PC-3 (cell line): ENCODE results near the gene MADCAM1. TPM values are rescaled to one million over a fixed set of nuclear protein-coding genes. Genes with fewer than 3 reads are reported as not detected.

Experiments
- ATAC-seq: fragments of 200-7000 bp; cut with Tn5 transposase; 2 replicates; pipeline ENCODE4 v1.9.1; 2020; ENCODE audit warnings: mild to moderate bottlenecking, moderate library complexity
- BruUV-seq: library from RNA; stranded (reverse); fragments of 400-500 nt; replicated peaks from 2 replicates; lab custom pipeline; 2021; lab: Mats Ljungman, UMichigan
- CTCF ChIA-PET: fragments of 300-600 bp; sonication (Branson Sonifier 250); formaldehyde crosslinking; loops from one replicate; lab custom pipeline; 2022; ENCODE audit warnings: antibody characterized with exemption; lab: Charles Lee
- POLR2A ChIA-PET: fragments of 300-600 bp; sonication (Branson Sonifier 250); formaldehyde crosslinking; loops from one replicate; lab custom pipeline; 2022; ENCODE audit warnings: antibody characterized with exemption; ENCODE audit not compliant: unreplicated experiment; lab: Charles Lee
- DNase-seq: peaks from one replicate; pipeline ENCODE4 v3.0.0-alpha.2; 2015
- H2AFZ ChIP-seq: fragments of 300-600 bp; sonication (generic); 2 replicates; pipeline ENCODE4 v1.6.0; 2016; ENCODE audit warnings: antibody characterized with exemption, low read length
- H3F3A ChIP-seq: fragments of 300-600 bp; sonication (generic); one replicate; pipeline ENCODE4 v1.6.0; 2017; ENCODE audit warnings: antibody characterized with exemption, low read length, control low read depth, mild to moderate bottlenecking; ENCODE audit not compliant: unreplicated experiment
- H3K27ac ChIP-seq: fragments of 300-600 bp; sonication (generic); 2 replicates; pipeline ENCODE4 v1.5.1; 2016; ENCODE audit warnings: mild to moderate bottlenecking, low read length
- H3K27me3 ChIP-seq: fragments of 300-600 bp; sonication (generic); 2 replicates; pipeline ENCODE4 v1.6.1; 2016; ENCODE audit warnings: low read length, mixed read lengths
- H3K36me3 ChIP-seq: fragments of 300-600 bp; sonication (generic); 2 replicates; pipeline ENCODE4 v1.6.1; 2016; ENCODE audit warnings: low read depth, mixed run types, low read length, mixed read lengths
- H3K4me1 ChIP-seq: fragments of 300-600 bp; sonication (generic); 2 replicates; pipeline ENCODE4 v1.5.1; 2016; ENCODE audit warnings: low read length; ENCODE audit not compliant: insufficient read depth
- H3K4me2 ChIP-seq: fragments of 300-600 bp; sonication (generic); 2 replicates; pipeline ENCODE4 v1.6.0; 2016; ENCODE audit warnings: low read length
- H3K4me3 ChIP-seq: fragments of 300-600 bp; sonication (generic); 2 replicates; pipeline ENCODE4 v1.5.1; 2016; ENCODE audit warnings: mild to moderate bottlenecking, low read length, mixed read lengths
- H3K79me2 ChIP-seq: fragments of 300-600 bp; sonication (generic); 2 replicates; pipeline ENCODE4 v1.6.1; 2017; ENCODE audit warnings: low read length, mixed read lengths
- H3K9ac ChIP-seq: fragments of 300-600 bp; sonication (generic); 2 replicates; pipeline ENCODE4 v1.6.0; 2016; ENCODE audit warnings: mild to moderate bottlenecking, low read length
- H3K9me2 ChIP-seq: fragments of 300-600 bp; sonication (generic); replicated peaks from 2 replicates; pipeline ENCODE4 v1.6.1; 2016; ENCODE audit warnings: mixed run types, low read length, mixed read lengths
- H3K9me3 ChIP-seq: fragments of 300-600 bp; sonication (generic); 2 replicates; pipeline ENCODE4 v1.6.1; 2016; ENCODE audit warnings: low read length, mixed read lengths
- H4K20me1 ChIP-seq: fragments of 300-600 bp; sonication (generic); 2 replicates; pipeline ENCODE4 v1.6.1; 2016; ENCODE audit warnings: low read length, mixed read lengths
- EZH2 ChIP-seq: fragments of 300-600 bp; sonication (generic); IDR thresholded peaks from one replicate; pipeline ENCODE4 v1.6.1; 2017; ENCODE audit warnings: antibody characterized with exemption, mild to moderate bottlenecking, low read length; ENCODE audit not compliant: unreplicated experiment
- EZH2phosphoT487 ChIP-seq: fragments of 300-600 bp; sonication (generic); IDR thresholded peaks from 2 replicates; pipeline ENCODE4 v1.6.1; 2018; ENCODE audit warnings: mild to moderate bottlenecking, antibody characterized with exemption, low read length, borderline replicate concordance
- intact Hi-C: fragments of 100-400 bp; cut with micrococcal nuclease; formaldehyde crosslinking; loops from 2 replicates; pipeline ENCODE4 v1.9.0; 2023
- total RNA-seq: library from RNA; depleted of rRNA; stranded (reverse); fragments of >200 nt; gene quantifications from 2 replicates; pipeline ENCODE4 v1.2.3, GENCODE V29; 2014
- TF ChIP-seq, protein P1 (sequence below): fragments of 300-600 bp; sonication (generic); conservative IDR thresholded peaks from 2 replicates; pipeline ENCODE4 v1.5.1; 2017; ENCODE audit warnings: antibody characterized with exemption, low read depth, mild to moderate bottlenecking, low read length

MADCAM1 gene
- total RNA-seq, 1 experiment from 2014 or later, result 0.11 TPM

DNA sequence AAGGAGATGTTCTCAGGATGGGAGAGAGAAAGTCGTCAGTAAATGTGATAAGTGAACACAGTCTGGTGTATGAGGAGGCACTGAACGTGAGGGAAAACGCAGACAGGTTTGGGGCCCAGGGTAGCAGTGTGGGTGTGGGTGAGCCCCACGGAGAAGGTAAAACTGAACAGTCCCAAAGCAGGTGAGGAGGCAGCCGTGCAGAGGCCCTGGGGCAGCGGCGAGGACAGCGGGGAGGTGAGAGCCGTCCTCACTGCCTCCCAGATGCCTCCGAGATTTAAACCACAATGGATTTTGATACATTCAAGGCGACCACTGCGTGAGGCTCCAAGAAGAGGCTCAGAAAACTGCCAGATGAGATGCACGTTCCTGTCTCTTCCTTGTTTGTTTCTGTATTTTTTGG, 20.9 kb upstream of the MADCAM1 start:
- intact Hi-C loops, result no loop called here
- no peak overlapping the region for H3K9ac ChIP-seq
- ChIA-PET CTCF (no interaction called here), POLR2A (no interaction called here)
- DNase-seq, result no peak
- no peaks in the 10 kb centered on the region for H3F3A ChIP-seq
- no peaks in the 10 kb centered on the region for H3K27me3 ChIP-seq
- H2AFZ ChIP-seq, result no peak overlapping the region
- no peaks in the 10 kb centered on the region for H3K36me3 ChIP-seq
- H3K9me3 ChIP-seq, result no peaks in the 10 kb centered on the region
- H3K4me3 ChIP-seq, result no peak overlapping the region
- TF ChIP-seq EZH2 (no peak), EZH2phosphoT487 (no peak)
- TF ChIP-seq, protein P1, sequence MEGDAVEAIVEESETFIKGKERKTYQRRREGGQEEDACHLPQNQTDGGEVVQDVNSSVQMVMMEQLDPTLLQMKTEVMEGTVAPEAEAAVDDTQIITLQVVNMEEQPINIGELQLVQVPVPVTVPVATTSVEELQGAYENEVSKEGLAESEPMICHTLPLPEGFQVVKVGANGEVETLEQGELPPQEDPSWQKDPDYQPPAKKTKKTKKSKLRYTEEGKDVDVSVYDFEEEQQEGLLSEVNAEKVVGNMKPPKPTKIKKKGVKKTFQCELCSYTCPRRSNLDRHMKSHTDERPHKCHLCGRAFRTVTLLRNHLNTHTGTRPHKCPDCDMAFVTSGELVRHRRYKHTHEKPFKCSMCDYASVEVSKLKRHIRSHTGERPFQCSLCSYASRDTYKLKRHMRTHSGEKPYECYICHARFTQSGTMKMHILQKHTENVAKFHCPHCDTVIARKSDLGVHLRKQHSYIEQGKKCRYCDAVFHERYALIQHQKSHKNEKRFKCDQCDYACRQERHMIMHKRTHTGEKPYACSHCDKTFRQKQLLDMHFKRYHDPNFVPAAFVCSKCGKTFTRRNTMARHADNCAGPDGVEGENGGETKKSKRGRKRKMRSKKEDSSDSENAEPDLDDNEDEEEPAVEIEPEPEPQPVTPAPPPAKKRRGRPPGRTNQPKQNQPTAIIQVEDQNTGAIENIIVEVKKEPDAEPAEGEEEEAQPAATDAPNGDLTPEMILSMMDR, result no peak
- no TSS peak for BruUV-seq
- no peaks in the 10 kb centered on the region for H3K9me2 ChIP-seq
- H3K4me2 ChIP-seq, result no peak overlapping the region
- no peaks in the 10 kb centered on the region for H4K20me1 ChIP-seq
- no peak for ATAC-seq
- H3K4me1 ChIP-seq, result no peaks in the 10 kb centered on the region
- no peak overlapping the region for H3K27ac ChIP-seq
- no peaks in the 10 kb centered on the region for H3K79me2 ChIP-seq

DNA sequence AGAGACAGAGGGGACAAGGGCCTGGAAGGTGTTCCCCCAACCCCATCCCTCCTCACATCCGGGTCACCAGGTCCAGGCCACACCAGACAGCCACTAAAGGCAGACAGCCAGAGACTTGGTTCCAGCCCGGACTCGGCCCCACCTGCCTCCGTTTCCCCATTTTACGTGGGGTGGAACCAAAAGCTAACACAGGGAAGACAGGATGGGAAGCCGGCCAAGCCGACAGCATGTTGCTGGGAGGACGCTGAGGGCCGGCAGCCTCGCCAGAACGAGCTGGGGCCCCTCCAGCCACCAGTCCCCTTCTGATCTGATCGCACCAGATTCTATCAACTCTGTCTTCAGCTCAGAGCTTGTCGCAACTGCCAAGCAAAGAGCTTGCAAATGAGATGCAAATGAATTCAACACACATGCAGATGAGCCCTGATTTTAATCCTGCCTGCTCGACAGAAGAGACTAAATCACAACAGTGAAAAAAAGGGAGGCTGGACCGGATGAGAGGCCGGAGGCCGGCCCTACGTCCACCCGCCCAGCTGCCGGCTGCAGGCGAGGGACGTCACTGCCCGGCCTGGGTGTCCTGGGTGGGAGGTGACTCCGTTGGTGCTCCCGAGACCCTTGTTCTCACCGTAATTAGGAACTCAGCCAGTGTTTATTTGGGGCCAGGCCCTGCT, 17.9 kb upstream of the MADCAM1 start:
- CTCF ChIA-PET, result no interaction called here

DNA sequence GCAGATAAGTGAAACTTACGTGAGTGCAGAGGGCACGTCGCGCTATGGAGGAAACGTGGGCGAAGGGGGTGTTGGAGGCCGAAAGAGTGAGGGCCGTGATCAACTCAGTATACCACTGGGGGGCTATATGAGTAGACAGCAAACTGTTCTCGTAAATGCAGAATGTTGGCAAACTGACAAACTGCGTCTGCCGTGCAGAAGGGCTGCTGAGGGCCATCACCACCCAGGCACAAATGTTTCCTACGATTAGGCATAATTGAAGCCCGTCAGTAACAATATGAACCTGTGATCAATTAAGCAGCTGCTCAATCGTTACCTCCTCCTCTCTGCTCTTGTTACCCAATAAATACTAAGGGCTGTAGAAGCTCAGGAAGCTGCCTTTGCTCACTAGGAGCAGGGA, 17.3 kb upstream of the MADCAM1 start:
- Histone ChIP-seq H3K9me2 (no peaks in the 10 kb centered on the region), H3K4me2 (no peak overlapping the region), H3K79me2 (no peaks in the 10 kb centered on the region), H2AFZ (no peak overlapping the region), H3K4me1 (no peaks in the 10 kb centered on the region), H3K9ac (no peak overlapping the region), H3K27ac (no peak overlapping the region), H4K20me1 (no peaks in the 10 kb centered on the region), H3F3A (no peaks in the 10 kb centered on the region), H3K36me3 (no peaks in the 10 kb centered on the region), H3K9me3 (no peaks in the 10 kb centered on the region), H3K27me3 (no peaks in the 10 kb centered on the region), H3K4me3 (no peak overlapping the region)
- intact Hi-C loops, result no loop called here
- DNase-seq (no peak), ATAC-seq (no peak)
- TF ChIP-seq EZH2phosphoT487, result no peak
- no peak for TF ChIP-seq EZH2
- TF ChIP-seq, protein P1, result no peak
- ChIA-PET CTCF (no interaction called here), POLR2A (no interaction called here)
- no TSS peak for BruUV-seq

More for the DNA sequence above, 17.9 kb upstream of the MADCAM1 start:
- H3K9ac ChIP-seq, result no peak overlapping the region
- H3K27ac ChIP-seq, result no peak overlapping the region
- H3K4me2 ChIP-seq, result no peak overlapping the region
- H3K4me1 ChIP-seq, result no peaks in the 10 kb centered on the region
- no peaks in the 10 kb centered on the region for H3K9me2 ChIP-seq
- DNase-seq, result no peak
- no peaks in the 10 kb centered on the region for H3K36me3 ChIP-seq
- ATAC-seq, result no peak
- no TSS peak for BruUV-seq
- no peak overlapping the region for H2AFZ ChIP-seq
- H3F3A ChIP-seq, result no peaks in the 10 kb centered on the region
- no peaks in the 10 kb centered on the region for H3K9me3 ChIP-seq
- no peak overlapping the region for H3K4me3 ChIP-seq
- intact Hi-C loops, result no loop called here
- TF ChIP-seq EZH2phosphoT487 (no peak), EZH2 (no peak)
- TF ChIP-seq, protein P1, result no peak
- POLR2A ChIA-PET, result no interaction called here
- no peaks in the 10 kb centered on the region for H3K79me2 ChIP-seq
- no peaks in the 10 kb centered on the region for H3K27me3 ChIP-seq
- no peaks in the 10 kb centered on the region for H4K20me1 ChIP-seq
